Transverse colon (tissue), 4 donors: ENCODE data around the gene MMP24OS.

Experiments used
- CTCF ChIP-seq, 5 experiments: fragments of 200-600 bp in 3 of 5; fragments of 450-650 bp in 2 of 5; sonication (generic) in 3 of 5; IDR thresholded peaks; 1 replicate in 2 of 5; 2 replicates in 3 of 5; pipeline ENCODE4 v1.5.1; 2016 to 2017; ENCODE audit warnings: antibody characterized with exemption in 5 of 5, inconsistent platforms in 3 of 5, mild to moderate bottlenecking in 2 of 5, moderate library complexity in 1 of 5
- POLR2AphosphoS5 ChIP-seq, 3 donors: sonication (generic); formaldehyde crosslinking; IDR thresholded peaks; one replicate each; pipeline ENCODE4 v1.6.1; 2016; ENCODE audit warnings: antibody characterized with exemption in 3 of 3

- TF ChIP-seq CTCF (IDR thresholded peaks at IDR 0.05) (no peak), POLR2AphosphoS5 (IDR thresholded peaks at IDR 0.05) (peak in 1 of 3 donors; percentile 69)
Observed at GRCh38 chr20:35283441-35284266, 5.7 kb upstream of the MMP24OS start.
